SK-N-SH (cell line): Measurements from ENCODE around the gene ATP8A2.

Experiments
- EP300 ChIP-seq, 2 experiments: IDR thresholded peaks; 2 replicates each; pipeline versions ENCODE4 v1.4.0 to v1.6.1; 2012; ENCODE audit warnings: borderline replicate concordance in 1 of 2, low read depth in 1 of 2, low read length in 1 of 2
- EZH2phosphoT487 ChIP-seq: fragments of 200-600 bp; sonication (generic); IDR thresholded peaks from 2 replicates; pipeline ENCODE4 v1.6.1; 2017; ENCODE audit warnings: low read depth, mixed run types, mild to moderate bottlenecking, antibody characterized with exemption, moderate library complexity, borderline replicate concordance
- FOSL2 ChIP-seq: IDR thresholded peaks from 2 replicates; pipeline ENCODE4 v1.4.0; 2012; ENCODE audit warnings: low read depth, mild to moderate bottlenecking, moderate library complexity, borderline replicate concordance
- GATA2 ChIP-seq: sonication (generic); formaldehyde crosslinking; IDR thresholded peaks from 2 replicates; pipeline ENCODE4 v1.5.0; 2020; ENCODE audit warnings: mild to moderate bottlenecking, missing genetic modification reagents
- MAX ChIP-seq: IDR thresholded peaks from 2 replicates; pipeline ENCODE4 v1.4.0; 2012; ENCODE audit warnings: low read depth
- MEF2A ChIP-seq: IDR thresholded peaks from 2 replicates; pipeline ENCODE4 v1.4.0; 2012; ENCODE audit warnings: low read depth, borderline replicate concordance
- NRF1 ChIP-seq: IDR thresholded peaks from 2 replicates; pipeline ENCODE4 v1.6.1; 2012; ENCODE audit warnings: low read depth, mild to moderate bottlenecking, low read length
- RAD21 ChIP-seq: IDR thresholded peaks from 2 replicates; pipeline ENCODE4 v1.6.1; 2012; ENCODE audit warnings: mild to moderate bottlenecking, low read length
- SMC3 ChIP-seq: IDR thresholded peaks from 2 replicates; pipeline ENCODE4 v1.6.1; 2012; ENCODE audit warnings: low read depth, low read length, improper control_type of control experiment
- TAF1 ChIP-seq: IDR thresholded peaks from 2 replicates; pipeline ENCODE4 v1.6.1; 2012; ENCODE audit warnings: low read depth, mild to moderate bottlenecking, low read length, moderate library complexity, borderline replicate concordance
- TEAD4 ChIP-seq: IDR thresholded peaks from 2 replicates; pipeline ENCODE4 v1.4.0; 2012; ENCODE audit warnings: mild to moderate bottlenecking, borderline replicate concordance; ENCODE audit not compliant: insufficient read depth
- YY1 ChIP-seq: IDR thresholded peaks from 2 replicates; pipeline ENCODE4 v1.4.0; 2012; ENCODE audit warnings: low read depth, mild to moderate bottlenecking
- ZBTB33 ChIP-seq: IDR thresholded peaks from 2 replicates; pipeline ENCODE4 v1.4.0; 2012; ENCODE audit warnings: low read depth, borderline replicate concordance
- TF ChIP-seq, protein P1 (sequence below): fragments of 200-600 bp; sonication (generic); IDR thresholded peaks from 2 replicates; pipeline ENCODE4 v1.6.1; 2017; ENCODE audit warnings: antibody characterized with exemption, mild to moderate bottlenecking, moderate library complexity

- TF ChIP-seq, protein P1, sequence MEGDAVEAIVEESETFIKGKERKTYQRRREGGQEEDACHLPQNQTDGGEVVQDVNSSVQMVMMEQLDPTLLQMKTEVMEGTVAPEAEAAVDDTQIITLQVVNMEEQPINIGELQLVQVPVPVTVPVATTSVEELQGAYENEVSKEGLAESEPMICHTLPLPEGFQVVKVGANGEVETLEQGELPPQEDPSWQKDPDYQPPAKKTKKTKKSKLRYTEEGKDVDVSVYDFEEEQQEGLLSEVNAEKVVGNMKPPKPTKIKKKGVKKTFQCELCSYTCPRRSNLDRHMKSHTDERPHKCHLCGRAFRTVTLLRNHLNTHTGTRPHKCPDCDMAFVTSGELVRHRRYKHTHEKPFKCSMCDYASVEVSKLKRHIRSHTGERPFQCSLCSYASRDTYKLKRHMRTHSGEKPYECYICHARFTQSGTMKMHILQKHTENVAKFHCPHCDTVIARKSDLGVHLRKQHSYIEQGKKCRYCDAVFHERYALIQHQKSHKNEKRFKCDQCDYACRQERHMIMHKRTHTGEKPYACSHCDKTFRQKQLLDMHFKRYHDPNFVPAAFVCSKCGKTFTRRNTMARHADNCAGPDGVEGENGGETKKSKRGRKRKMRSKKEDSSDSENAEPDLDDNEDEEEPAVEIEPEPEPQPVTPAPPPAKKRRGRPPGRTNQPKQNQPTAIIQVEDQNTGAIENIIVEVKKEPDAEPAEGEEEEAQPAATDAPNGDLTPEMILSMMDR, result no peak
- no peak for TF ChIP-seq GATA2
- TF ChIP-seq TAF1, result no peak
- TF ChIP-seq RAD21, result no peak
- TF ChIP-seq YY1, result no peak
- no peak for TF ChIP-seq NRF1
- no peak for TF ChIP-seq EP300 (IDR thresholded peaks at IDR 0.05; ENCODE audit: borderline replicate concordance in 1 of 2, low read depth in 1 of 2, low read length in 1 of 2)
- no peak for TF ChIP-seq SMC3
- TF ChIP-seq ZBTB33, result no peak
- TF ChIP-seq MEF2A, result no peak
- TF ChIP-seq TEAD4, result no peak
- TF ChIP-seq EZH2phosphoT487, result no peak
- TF ChIP-seq MAX, result no peak
- no peak for TF ChIP-seq FOSL2
These were observed 577.1 kb downstream of the ATP8A2 start for GRCh38 chr13:25948910-25949309.
